ENCODE measurements around the gene KCNK16. TPM values are rescaled to one million over a fixed set of nuclear protein-coding genes. Genes with fewer than 3 reads are reported as not detected.

Gene KCNK16
- total RNA-seq, 4 donors from 2014 or later = not detected

DNA sequence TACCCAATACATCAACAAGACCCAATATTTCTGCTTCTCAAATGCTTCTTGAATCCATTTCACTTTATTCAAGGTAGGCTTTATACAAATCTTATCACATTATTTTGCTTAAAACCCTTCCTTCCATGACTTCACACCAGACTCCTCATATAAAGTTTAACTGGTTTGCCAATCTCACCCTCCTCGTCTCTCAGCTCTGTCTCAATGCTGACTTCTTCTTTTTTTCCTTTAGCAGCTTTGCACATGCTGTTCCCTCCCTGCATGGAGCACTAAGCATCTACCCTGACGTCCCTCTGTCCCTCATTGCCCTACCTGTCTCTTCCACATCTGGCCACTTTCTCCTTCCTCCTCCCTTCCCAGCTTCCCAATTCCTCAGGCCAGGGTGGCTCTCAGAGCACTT, 39.7 kb downstream of the KCNK16 start:
- no peak for TF ChIP-seq EP300 (IDR thresholded peaks at IDR 0.05; ENCODE audit: low read depth)
- no peak for TF ChIP-seq POLR2AphosphoS5 (IDR thresholded peaks at IDR 0.05)
- TF ChIP-seq, protein P1, sequence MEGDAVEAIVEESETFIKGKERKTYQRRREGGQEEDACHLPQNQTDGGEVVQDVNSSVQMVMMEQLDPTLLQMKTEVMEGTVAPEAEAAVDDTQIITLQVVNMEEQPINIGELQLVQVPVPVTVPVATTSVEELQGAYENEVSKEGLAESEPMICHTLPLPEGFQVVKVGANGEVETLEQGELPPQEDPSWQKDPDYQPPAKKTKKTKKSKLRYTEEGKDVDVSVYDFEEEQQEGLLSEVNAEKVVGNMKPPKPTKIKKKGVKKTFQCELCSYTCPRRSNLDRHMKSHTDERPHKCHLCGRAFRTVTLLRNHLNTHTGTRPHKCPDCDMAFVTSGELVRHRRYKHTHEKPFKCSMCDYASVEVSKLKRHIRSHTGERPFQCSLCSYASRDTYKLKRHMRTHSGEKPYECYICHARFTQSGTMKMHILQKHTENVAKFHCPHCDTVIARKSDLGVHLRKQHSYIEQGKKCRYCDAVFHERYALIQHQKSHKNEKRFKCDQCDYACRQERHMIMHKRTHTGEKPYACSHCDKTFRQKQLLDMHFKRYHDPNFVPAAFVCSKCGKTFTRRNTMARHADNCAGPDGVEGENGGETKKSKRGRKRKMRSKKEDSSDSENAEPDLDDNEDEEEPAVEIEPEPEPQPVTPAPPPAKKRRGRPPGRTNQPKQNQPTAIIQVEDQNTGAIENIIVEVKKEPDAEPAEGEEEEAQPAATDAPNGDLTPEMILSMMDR (IDR thresholded peaks at IDR 0.05) = no peak
- 62 to 81% methylated on average over 2 of the region's 2 CpGs for WGBS, 2 donors (ENCODE audit: low coverage in 1 of 2)
- H3K36me3 ChIP-seq = no peaks in the 10 kb centered on the region
- no peak overlapping the region for H3K4me3 ChIP-seq
- H3K27me3 ChIP-seq = no peaks in the 10 kb centered on the region
- no peak for DNase-seq
- in situ Hi-C loops (cut with MboI; ENCODE audit: low pct_ligation_motif_present in 1 of 4, low pct_unique_long_range_greater_than_20kb in 1 of 4, low sequenced_read_pairs in 3 of 4) = no loop called here
- H3K9me3 ChIP-seq = no peaks in the 10 kb centered on the region
- no peak overlapping the region for H3K27ac ChIP-seq
- peaks cover 12 to 34% (median 26%) of the 10 kb centered on the region in 4 donors for H3K4me1 ChIP-seq
- intact Hi-C loops (cut with DNase I; ENCODE audit: low total_unique reads) = no loop called here

DNA sequence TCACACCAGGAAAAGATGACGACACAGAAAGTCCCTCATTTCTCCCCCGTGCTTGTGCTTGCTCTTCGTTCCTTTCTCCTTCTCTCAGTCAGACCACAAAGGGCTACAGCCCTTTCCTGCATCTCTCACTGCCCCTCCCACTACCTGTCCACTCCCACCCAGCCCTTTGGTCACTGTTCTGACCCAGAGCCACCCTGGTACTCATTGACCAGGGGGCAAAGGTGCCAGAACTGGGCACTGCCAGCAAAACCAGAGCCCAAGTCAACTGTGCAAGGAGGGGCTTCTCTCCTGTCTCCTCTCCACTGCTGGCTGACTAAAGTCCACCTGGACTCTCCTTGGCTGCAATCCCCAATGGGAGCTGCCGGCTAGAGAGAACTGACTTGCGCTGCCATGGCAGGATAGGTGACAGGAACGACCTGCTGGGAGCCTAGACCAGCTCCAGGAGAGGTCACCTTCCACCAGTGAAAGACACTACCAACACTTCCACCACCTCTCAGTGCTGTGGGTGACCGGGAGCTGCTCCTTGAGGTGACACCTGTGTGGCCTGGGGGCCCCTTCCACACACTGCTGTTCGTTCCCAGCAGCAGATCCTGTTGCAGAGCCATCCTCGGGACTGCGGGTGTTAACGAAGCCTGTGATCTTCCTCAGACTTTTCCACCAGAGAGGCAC, 41.1 kb downstream of the KCNK16 start:
- peak; percentile 61 for DNase-seq
- Histone ChIP-seq H3K4me3 (no peak overlapping the region), H3K36me3 (no peaks in the 10 kb centered on the region), H3K27me3 (no peaks in the 10 kb centered on the region), H3K9me3 (no peaks in the 10 kb centered on the region), H3K4me1 (peaks cover 12 to 40% (median 26%) of the 10 kb centered on the region in 4 donors), H3K27ac (peak overlapping the region in 3 of 4 donors; percentile 87 to 91 (median 89))
- WGBS, 2 donors (ENCODE audit: low coverage in 1 of 2) = 66 to 86% methylated on average over 3 to 11 of the region's 11 CpGs
- TF ChIP-seq, protein P1 (IDR thresholded peaks at IDR 0.05) = no peak
- peak; percentile 34 for TF ChIP-seq POLR2A (IDR thresholded peaks at IDR 0.05)
- peak in 1 of 3 donors; percentile 28 for TF ChIP-seq POLR2AphosphoS5 (IDR thresholded peaks at IDR 0.05)
- no peak for TF ChIP-seq EP300 (IDR thresholded peaks at IDR 0.05; ENCODE audit: low read depth)
- in situ Hi-C loops (cut with MboI; ENCODE audit: low pct_ligation_motif_present in 1 of 4, low pct_unique_long_range_greater_than_20kb in 1 of 4, low sequenced_read_pairs in 3 of 4) = no loop called here
- intact Hi-C loops (cut with DNase I; ENCODE audit: low total_unique reads) = no loop called here

DNA sequence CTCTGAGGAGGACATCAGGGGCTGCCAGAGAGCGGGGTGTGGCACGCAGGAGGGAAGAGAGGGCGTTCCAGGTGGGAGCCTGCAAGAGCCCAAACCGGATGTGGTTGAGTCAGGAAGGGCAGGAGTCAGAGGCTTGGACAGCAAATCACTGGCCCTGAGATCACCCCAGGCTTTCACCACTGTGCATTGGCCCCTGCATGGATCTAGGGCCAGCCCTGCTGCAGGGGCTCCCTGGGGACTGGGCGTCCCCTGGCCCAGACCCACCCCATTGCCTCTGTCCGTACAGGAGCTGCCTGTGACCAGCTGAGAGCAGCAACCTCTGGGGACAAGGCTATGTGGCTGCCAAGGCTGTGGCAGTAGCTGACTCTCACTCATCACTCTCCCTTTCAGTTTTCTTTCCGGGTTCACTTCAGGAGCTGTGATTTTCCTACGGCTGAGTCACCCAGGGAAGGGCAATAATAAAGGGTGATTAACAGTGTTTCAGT, 42.2 kb downstream of the KCNK16 start:
- peak overlapping the region; percentile 87 to 91 (median 88) for H3K27ac ChIP-seq
- no peaks in the 10 kb centered on the region for H3K9me3 ChIP-seq
- TF ChIP-seq POLR2A (IDR thresholded peaks at IDR 0.05) (peak; percentile 37), EP300 (IDR thresholded peaks at IDR 0.05; ENCODE audit: low read depth) (peak; percentile 16), POLR2AphosphoS5 (IDR thresholded peaks at IDR 0.05) (peak in 2 of 3 donors; percentile 45 to 74)
- TF ChIP-seq, protein P1 (IDR thresholded peaks at IDR 0.05) = no peak
- peak; percentile 75 for DNase-seq
- intact Hi-C loops (cut with DNase I; ENCODE audit: low total_unique reads) = no loop called here
- no peak overlapping the region for H3K4me3 ChIP-seq
- 25% methylated on average over 8 of the region's 8 CpGs; no CpG with 5 or more reads in 1 of the 2 donors for WGBS, 2 donors (ENCODE audit: low coverage in 1 of 2)
- peaks cover 12 to 40% (median 26%) of the 10 kb centered on the region in 4 donors for H3K4me1 ChIP-seq
- H3K27me3 ChIP-seq = no peaks in the 10 kb centered on the region
- in situ Hi-C loops (cut with MboI; ENCODE audit: low pct_ligation_motif_present in 1 of 4, low pct_unique_long_range_greater_than_20kb in 1 of 4, low sequenced_read_pairs in 3 of 4) = no loop called here
- H3K36me3 ChIP-seq = no peaks in the 10 kb centered on the region

DNA sequence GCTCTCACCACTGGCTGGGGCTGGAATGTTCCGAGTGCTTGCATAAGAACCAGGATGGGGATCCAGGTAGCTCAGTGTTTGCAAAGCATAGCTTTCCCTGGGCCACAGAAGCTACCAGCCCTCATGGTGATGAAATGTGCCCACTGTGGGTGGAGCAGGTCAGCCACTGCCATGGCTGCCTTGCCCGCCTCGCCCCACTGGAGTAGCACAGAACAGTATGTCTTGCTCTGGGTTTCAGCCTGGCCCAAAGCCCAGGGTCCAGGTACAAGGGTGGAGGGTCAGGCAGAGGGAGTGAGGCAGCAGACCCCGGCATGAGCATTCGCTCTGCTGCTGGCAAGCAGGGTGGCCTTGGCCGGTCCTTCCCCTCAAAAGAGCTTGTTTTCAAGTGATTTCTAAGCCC, 43.0 kb downstream of the KCNK16 start:
- H3K9me3 ChIP-seq = no peaks in the 10 kb centered on the region
- no peak overlapping the region for H3K4me3 ChIP-seq
- no peaks in the 10 kb centered on the region for H3K27me3 ChIP-seq
- in situ Hi-C loops (cut with MboI; ENCODE audit: low pct_ligation_motif_present in 1 of 4, low pct_unique_long_range_greater_than_20kb in 1 of 4, low sequenced_read_pairs in 3 of 4) (no loop called here), intact Hi-C loops (cut with DNase I; ENCODE audit: low total_unique reads) (no loop called here)
- 89% methylated on average over 5 of the region's 6 CpGs; no CpG with 5 or more reads in 1 of the 2 donors for WGBS, 2 donors (ENCODE audit: low coverage in 1 of 2)
- peak overlapping the region; percentile 87 to 91 (median 88) for H3K27ac ChIP-seq
- no peaks in the 10 kb centered on the region for H3K36me3 ChIP-seq
- peaks cover 12 to 40% (median 26%) of the 10 kb centered on the region in 4 donors for H3K4me1 ChIP-seq
- TF ChIP-seq POLR2AphosphoS5 (IDR thresholded peaks at IDR 0.05) = peak in 2 of 3 donors; percentile 23 to 58
- TF ChIP-seq EP300 (IDR thresholded peaks at IDR 0.05; ENCODE audit: low read depth) = peak; percentile 84
- TF ChIP-seq, protein P1 (IDR thresholded peaks at IDR 0.05) = no peak
- TF ChIP-seq POLR2A (IDR thresholded peaks at IDR 0.05) = peak; percentile 14
- peak; percentile 58 for DNase-seq
